ENCODE data around the gene XXYLT1.

XXYLT1 gene

GRCh38 chr3:195084746-195085145, 186.2 kb downstream of the XXYLT1 start (continued):
- no peak for TF ChIP-seq ZBTB11 (tag by site-specific recombination; conservative IDR thresholded peaks at IDR 0.05; ENCODE audit: low read depth)

- no peak overlapping the region for H3K27ac ChIP-seq (ENCODE audit: extremely low read depth, low read depth, low read length)
- H3K36me3 ChIP-seq (ENCODE audit: control insufficient read depth in 2 of 2, insufficient read depth in 1 of 2, low read length in 2 of 2), result no peaks in the 10 kb centered on the region
- H3K4me3 ChIP-seq (ENCODE audit: low read depth, low read length), result no peak overlapping the region
- CTCF ChIA-PET, result interaction anchor here (0.6 kb wide), 2 partner anchors 412 to 425 kb away, joined by 3 to 4 read pairs; no protein-coding TSS in a partner anchor
- H3K9me3 ChIP-seq (ENCODE audit: control insufficient read depth, insufficient read depth, low read depth, low read length), result no peaks in the 10 kb centered on the region
- TF ChIP-seq ZNF350 (tag by site-specific recombination; IDR thresholded peaks at IDR 0.05) (no peak), GLIS2 (tag by site-specific recombination; IDR thresholded peaks at IDR 0.05) (no peak), ZNF843 (tag by site-specific recombination; IDR thresholded peaks at IDR 0.05) (no peak), ZNF354C (tag by site-specific recombination; IDR thresholded peaks at IDR 0.05; ENCODE audit: borderline replicate concordance, low read depth) (no peak), ZNF175 (tag by site-specific recombination; IDR thresholded peaks at IDR 0.05) (no peak), ZSCAN30 (tag by site-specific recombination; IDR thresholded peaks at IDR 0.05) (no peak), BCL11A (tag by site-specific recombination; IDR thresholded peaks at IDR 0.05; ENCODE audit: low read depth) (no peak), ZFP41 (tag by site-specific recombination; IDR thresholded peaks at IDR 0.05; ENCODE audit: borderline replicate concordance) (no peak), ZSCAN16 (tag by site-specific recombination; IDR thresholded peaks at IDR 0.05) (no peak), REPIN1 (tag by site-specific recombination; IDR thresholded peaks at IDR 0.05; ENCODE audit: low read depth) (no peak), ZNF624 (tag by site-specific recombination; IDR thresholded peaks at IDR 0.05) (no peak), ZNF791 (tag by site-specific recombination; IDR thresholded peaks at IDR 0.05) (no peak), ZNF544 (tag by site-specific recombination; IDR thresholded peaks at IDR 0.05) (no peak), ZNF2 (tag by site-specific recombination; IDR thresholded peaks at IDR 0.05) (no peak), ZNF24 (tag by site-specific recombination; IDR thresholded peaks at IDR 0.05) (no peak), ATF2 (tag by site-specific recombination; IDR thresholded peaks at IDR 0.05; ENCODE audit: low read depth) (no peak), ZNF302 (tag by site-specific recombination; IDR thresholded peaks at IDR 0.05; ENCODE audit: low read depth) (no peak), ZNF214 (tag by site-specific recombination; IDR thresholded peaks at IDR 0.05; ENCODE audit: borderline replicate concordance) (no peak), ZNF621 (tag by site-specific recombination; IDR thresholded peaks at IDR 0.05) (no peak)
- POLR2A ChIA-PET, result no interaction called here
- H3K4me1 ChIP-seq (ENCODE audit: control insufficient read depth, insufficient read depth, low read length), result peaks cover 26% of the 10 kb centered on the region
Measured at GRCh38 chr3:195083659-195084058, 187.3 kb downstream of the XXYLT1 start.

- no peaks in the 10 kb centered on the region for H3K36me3 ChIP-seq (ENCODE audit: control insufficient read depth in 2 of 2, insufficient read depth in 1 of 2, low read length in 2 of 2)
- TF ChIP-seq, protein P1, sequence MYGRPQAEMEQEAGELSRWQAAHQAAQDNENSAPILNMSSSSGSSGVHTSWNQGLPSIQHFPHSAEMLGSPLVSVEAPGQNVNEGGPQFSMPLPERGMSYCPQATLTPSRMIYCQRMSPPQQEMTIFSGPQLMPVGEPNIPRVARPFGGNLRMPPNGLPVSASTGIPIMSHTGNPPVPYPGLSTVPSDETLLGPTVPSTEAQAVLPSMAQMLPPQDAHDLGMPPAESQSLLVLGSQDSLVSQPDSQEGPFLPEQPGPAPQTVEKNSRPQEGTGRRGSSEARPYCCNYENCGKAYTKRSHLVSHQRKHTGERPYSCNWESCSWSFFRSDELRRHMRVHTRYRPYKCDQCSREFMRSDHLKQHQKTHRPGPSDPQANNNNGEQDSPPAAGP (tag by site-specific recombination; IDR thresholded peaks at IDR 0.05), result no peak
- TF ChIP-seq ZNF366 (tag by site-specific recombination; conservative IDR thresholded peaks at IDR 0.05) (no peak), ZNF391 (tag by site-specific recombination; IDR thresholded peaks at IDR 0.05; ENCODE audit: borderline replicate concordance, low read depth) (no peak), BCL11B (tag by site-specific recombination; IDR thresholded peaks at IDR 0.05; ENCODE audit: low read depth) (no peak), ZNF585B (tag by site-specific recombination; IDR thresholded peaks at IDR 0.05) (no peak)
- ChIA-PET CTCF (interaction anchor here (0.6 kb wide), 1 partner anchor 411 kb away, joined by 3 read pairs; no protein-coding TSS in a partner anchor), POLR2A (no interaction called here)
- no peak overlapping the region for H3K27ac ChIP-seq (ENCODE audit: extremely low read depth, low read depth, low read length)
- no peaks in the 10 kb centered on the region for H3K9me3 ChIP-seq (ENCODE audit: control insufficient read depth, insufficient read depth, low read depth, low read length)
- H3K4me3 ChIP-seq (ENCODE audit: low read depth, low read length), result no peak overlapping the region
- H3K4me1 ChIP-seq (ENCODE audit: control insufficient read depth, insufficient read depth, low read length), result peaks cover 26% of the 10 kb centered on the region
Measured at GRCh38 chr3:195082811-195083210, 188.1 kb downstream of the XXYLT1 start.

Data from HEK293 (cell line).